Hepatocyte (in vitro differentiated cells): Measurements from ENCODE around the gene MAT2B. TPM values are rescaled to one million over a fixed set of nuclear protein-coding genes. Genes with fewer than 3 reads are reported as not detected.

ENCODE experiments used
- polyA plus RNA-seq: library from polyadenylated mRNA; unstranded; fragments of >200 nt; fragmentation: Nextera tagmentation; extraction: Ambion mirVana; gene quantifications from 2 replicates; pipeline ENCODE4 v1.2.1, GENCODE V29; 2016
- total RNA-seq: library from RNA; depleted of rRNA; stranded (reverse); fragments of >200 nt; gene quantifications from 2 replicates; pipeline ENCODE4 v1.2.3, GENCODE V29; 2014

The MAT2B gene
- total and polyA plus RNA-seq, 2 experiments from 2014 or later = 65.4 to 73.8 TPM

Other genes starting within 250 kb of the MAT2B start
- 332 and 390 TPM in 2 replicates for gene CCNG1, start 68.0 kb upstream of the MAT2B start, total RNA-seq
- gene CCNG1, start 68.0 kb upstream of the MAT2B start, polyA plus RNA-seq = 141 and 158 TPM in 2 replicates
- 15.3 and 18.8 TPM in 2 replicates for gene NUDCD2, start 45.5 kb upstream of the MAT2B start, total RNA-seq
- 74.6 and 79.5 TPM in 2 replicates for gene NUDCD2, start 45.5 kb upstream of the MAT2B start, polyA plus RNA-seq
- 9.8 and 10.6 TPM in 2 replicates for gene HMMR, start 45.0 kb upstream of the MAT2B start, total RNA-seq
- gene HMMR, start 45.0 kb upstream of the MAT2B start, polyA plus RNA-seq = 5.2 and 5.7 TPM in 2 replicates